GM10248 (cell line): ENCODE results near the gene BAHCC1.
"Not testable (repeated sequence)": the region's sequence is repeated elsewhere in the genome, so short reads cannot be mapped to it uniquely, and the experiment has no call there.

Experiments used
- CTCF ChIA-PET: fragments of 300-600 bp; sonication (Branson Sonifier 250); formaldehyde crosslinking; extraction: SDS; loops from one replicate; lab custom pipeline; 2021; ENCODE audit warnings: antibody characterized with exemption; lab: Yijun Ruan, JAX
- POLR2A ChIA-PET: fragments of 350-650 bp; sonication (Branson Sonifier 250); formaldehyde crosslinking; extraction: SDS; loops from one replicate; lab custom pipeline; 2020; ENCODE audit warnings: antibody characterized with exemption; lab: Yijun Ruan, JAX
- DNase-seq: peaks from one replicate; pipeline ENCODE4 v3.0.0; 2012; ENCODE audit errors: extremely low spot score
- TF ChIP-seq, protein P1 (sequence below): IDR thresholded peaks from 2 replicates; pipeline ENCODE4 v1.5.1; 2012; ENCODE audit warnings: mild to moderate bottlenecking, low read depth; ENCODE audit errors: extremely low read depth, missing control alignments, control extremely low read depth

The BAHCC1 gene

DNA sequence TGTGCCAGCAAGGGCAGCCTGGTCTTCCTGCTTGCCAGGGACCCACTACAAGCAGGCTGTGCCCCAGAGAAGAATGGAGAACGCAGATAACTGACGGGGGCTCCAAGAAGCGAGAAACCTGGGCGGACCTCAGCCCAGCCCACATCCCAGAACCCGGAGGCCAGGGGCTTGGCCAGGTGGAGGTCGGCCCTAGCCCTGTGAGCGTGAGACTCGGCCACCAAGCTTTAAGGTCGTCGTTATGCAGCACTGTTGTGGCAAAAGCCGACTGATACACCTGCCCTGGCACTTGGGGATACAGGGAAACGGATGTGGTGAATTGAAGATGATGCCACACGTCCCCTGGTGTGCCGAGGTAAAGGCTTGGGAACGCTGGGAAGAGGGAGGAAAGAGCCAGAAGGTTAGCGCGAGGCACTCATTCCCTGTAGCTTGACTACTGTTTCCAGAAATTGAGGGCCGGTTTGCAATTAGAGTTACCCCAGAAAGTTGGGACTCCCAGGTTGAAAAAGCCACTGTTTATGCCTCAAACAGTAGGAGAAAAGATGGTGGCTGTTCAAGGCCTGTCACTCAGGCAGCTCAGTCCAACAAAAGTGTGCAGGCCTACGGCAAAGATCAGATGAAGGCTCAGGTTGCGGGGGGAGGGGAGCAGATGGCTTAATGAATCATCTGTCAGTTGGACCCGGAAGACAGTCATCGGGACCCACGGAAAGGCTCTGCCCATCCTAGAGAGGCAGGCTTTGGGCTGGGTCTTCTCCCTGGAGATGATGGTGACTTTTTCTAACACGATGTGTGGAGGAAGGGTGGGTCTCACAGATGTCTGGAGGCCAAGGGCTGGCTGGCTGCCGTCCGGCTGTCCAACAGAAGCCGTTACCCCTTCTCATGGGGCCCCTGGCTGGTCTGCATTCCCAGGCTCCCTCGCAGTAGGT, 45.6 kb upstream of the BAHCC1 start:
- DNase-seq = no peak
- TF ChIP-seq, protein P1, sequence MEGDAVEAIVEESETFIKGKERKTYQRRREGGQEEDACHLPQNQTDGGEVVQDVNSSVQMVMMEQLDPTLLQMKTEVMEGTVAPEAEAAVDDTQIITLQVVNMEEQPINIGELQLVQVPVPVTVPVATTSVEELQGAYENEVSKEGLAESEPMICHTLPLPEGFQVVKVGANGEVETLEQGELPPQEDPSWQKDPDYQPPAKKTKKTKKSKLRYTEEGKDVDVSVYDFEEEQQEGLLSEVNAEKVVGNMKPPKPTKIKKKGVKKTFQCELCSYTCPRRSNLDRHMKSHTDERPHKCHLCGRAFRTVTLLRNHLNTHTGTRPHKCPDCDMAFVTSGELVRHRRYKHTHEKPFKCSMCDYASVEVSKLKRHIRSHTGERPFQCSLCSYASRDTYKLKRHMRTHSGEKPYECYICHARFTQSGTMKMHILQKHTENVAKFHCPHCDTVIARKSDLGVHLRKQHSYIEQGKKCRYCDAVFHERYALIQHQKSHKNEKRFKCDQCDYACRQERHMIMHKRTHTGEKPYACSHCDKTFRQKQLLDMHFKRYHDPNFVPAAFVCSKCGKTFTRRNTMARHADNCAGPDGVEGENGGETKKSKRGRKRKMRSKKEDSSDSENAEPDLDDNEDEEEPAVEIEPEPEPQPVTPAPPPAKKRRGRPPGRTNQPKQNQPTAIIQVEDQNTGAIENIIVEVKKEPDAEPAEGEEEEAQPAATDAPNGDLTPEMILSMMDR = no peak
- CTCF ChIA-PET = no interaction called here
- POLR2A ChIA-PET = no interaction called here

DNA sequence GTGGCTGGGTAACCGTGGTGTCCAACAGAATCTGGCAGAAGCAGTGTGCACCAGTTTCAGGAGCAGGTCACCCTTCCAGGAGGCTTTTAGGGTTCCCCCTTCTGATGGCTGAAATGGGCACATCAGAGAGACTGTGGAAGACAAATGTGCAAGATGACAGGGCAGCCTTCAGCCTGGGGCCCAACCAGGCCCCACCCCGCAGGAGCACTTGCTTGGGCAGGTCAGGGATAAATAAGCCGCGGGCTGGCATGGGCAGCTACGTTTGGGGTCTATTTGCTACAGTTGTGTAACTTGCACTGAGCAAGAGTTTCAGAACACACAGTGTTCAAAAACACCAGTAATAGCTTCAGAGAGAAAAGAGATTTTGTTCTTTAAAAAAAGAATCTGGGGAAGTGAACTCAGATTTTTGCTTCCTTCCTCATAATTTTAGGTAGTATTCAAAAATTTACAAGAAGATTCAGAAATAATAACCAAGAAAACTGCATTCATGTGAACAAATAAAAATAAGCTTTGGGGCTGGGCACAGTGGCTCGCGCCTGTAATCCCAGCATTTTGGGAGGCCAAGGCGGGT, 44.9 kb upstream of the BAHCC1 start:
- POLR2A ChIA-PET = no interaction called here
- CTCF ChIA-PET = no interaction called here
- no peak for DNase-seq
- TF ChIP-seq, protein P1 = no peak

DNA sequence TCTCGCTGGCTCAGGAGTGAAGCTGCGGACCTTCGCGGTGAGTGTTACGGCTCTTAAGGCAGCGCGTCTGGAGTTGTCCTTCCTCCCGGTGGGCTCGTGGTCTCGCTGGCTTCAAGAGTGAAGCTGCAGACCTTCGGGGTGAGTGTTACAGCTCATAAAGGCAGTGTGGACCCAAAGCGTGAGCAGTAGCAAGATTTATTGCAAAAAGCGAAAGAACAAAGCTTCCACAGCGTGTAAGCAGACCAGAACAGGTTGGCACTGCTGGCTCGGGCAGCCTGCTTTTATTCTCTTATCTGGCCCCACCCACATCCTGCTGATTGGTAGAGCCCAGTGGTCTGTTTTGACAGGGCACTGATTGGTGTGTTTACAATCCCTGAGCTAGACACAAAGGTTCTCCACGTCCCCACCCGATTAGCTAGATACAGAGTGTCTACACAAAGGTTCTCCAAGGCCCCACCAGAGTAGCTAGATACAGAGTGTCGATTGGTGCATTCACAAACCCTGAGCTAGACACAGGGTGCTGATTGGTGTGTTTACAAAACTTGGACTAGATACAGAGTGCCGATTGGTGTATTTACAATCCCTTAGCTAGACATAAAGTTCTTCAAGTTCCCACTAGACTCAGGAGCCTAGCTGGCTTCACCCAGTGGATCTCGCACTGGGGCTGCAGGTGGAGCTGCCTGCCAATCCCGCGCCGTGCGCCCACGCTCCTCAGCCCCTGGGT, 43.8 kb upstream of the BAHCC1 start:
- CTCF ChIA-PET, DNase-seq, POLR2A ChIA-PET: not testable (repeated sequence)

DNA sequence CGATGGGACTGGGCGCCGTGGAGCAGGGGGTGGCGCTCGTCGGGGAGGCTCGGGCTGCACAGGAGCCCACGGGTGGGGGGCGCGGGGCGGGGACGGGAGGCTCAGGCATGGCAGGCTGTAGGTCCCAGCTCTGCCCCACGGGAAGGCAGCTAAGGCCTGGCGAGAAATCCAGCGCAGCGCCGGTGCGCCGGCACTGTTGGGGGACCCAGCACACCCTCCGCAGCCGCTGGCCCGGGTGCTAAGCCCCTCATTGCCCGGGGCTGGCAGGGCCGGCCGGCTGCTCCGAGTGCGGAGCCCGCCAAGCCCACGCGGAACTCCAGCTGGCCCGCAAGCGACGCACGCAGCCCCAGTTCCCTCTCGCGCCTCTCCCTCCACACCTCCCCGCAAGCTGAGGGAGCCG, 43.2 kb upstream of the BAHCC1 start:
- POLR2A ChIA-PET, DNase-seq, CTCF ChIA-PET: not testable (repeated sequence)

DNA sequence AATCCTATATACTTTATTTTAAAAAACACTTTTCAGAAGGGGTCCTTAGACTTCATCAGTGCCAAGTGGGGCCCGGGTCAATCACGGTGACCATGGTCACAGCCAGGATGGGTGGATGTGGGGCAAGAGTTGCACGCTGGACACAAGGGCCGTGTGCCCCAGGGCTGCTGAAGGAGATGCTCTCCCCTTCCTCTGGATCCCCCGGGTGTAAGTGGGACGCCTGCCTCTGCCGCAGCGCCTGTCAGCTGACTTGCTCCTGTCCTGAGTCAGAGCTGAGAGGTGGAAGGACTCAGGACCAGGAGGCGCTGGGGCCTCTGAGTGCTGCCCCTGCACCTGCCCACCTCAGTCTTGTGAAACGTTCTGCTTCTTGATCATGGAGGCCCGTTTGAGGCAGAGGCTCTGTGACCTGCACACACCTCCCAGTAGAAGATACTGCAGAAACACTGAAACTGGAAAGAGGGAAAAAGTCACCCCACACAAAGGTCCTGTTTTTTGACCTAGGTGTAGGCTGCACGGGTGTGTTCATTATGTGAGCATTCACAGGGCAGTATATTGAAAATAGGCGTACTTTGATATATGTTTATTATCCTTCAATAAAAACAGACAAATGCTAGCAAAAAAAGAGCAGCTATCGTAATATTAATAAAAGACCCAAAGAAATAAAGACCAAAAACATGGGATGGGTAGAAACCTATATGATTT, 40.9 kb upstream of the BAHCC1 start:
- POLR2A ChIA-PET = interaction anchor here (0.5 kb wide), 1 partner anchor 297 kb away, joined by 3 read pairs; no protein-coding TSS in a partner anchor
- DNase-seq = no peak
- CTCF ChIA-PET = no interaction called here

DNA sequence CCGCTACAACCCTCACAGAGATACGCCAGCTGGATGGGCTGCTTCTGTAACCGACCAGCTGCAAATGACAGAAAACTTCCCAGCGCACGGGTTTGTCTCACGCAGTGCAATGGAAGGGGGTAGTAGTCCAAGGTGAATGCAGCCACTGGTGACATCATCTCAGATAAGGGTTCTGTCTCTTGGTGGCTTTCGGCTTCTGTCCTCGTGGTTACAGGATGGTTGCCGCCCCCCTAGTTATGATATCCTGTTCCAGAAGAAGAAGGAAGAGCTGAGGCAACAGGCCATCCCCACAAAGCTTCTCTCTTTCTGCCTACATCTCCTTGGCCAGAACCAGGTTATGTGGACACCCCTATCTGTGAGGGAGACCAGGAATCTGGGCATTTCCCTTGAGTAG, 40.3 kb upstream of the BAHCC1 start:
- TF ChIP-seq, protein P1 = no peak
- CTCF ChIA-PET = no interaction called here
- POLR2A ChIA-PET = no interaction called here
- DNase-seq = no peak

More for the DNA sequence above, 40.9 kb upstream of the BAHCC1 start:
- TF ChIP-seq, protein P1 = no peak

DNA sequence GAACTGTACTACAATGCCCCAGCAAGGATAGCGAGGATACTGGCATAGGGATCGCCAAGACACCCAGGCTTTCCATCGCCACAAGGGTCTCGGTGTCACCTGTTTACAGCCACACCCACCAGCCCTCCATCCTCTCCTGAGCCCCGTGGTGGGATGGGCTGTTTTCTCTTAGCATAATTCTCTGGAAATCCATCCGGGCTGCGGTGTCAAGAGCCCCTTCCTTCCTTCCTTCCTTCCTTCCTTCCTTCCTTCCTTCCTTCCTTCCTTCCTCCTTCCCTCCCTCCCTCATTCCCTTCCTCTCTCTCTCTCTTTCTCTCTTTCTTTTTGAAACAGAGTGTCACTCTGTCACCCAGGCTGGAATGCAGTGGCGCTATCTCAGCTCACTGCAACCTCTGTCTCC, 36.0 kb upstream of the BAHCC1 start:
- CTCF ChIA-PET = no interaction called here
- TF ChIP-seq, protein P1 = no peak
- no peak for DNase-seq
- POLR2A ChIA-PET = no interaction called here

DNA sequence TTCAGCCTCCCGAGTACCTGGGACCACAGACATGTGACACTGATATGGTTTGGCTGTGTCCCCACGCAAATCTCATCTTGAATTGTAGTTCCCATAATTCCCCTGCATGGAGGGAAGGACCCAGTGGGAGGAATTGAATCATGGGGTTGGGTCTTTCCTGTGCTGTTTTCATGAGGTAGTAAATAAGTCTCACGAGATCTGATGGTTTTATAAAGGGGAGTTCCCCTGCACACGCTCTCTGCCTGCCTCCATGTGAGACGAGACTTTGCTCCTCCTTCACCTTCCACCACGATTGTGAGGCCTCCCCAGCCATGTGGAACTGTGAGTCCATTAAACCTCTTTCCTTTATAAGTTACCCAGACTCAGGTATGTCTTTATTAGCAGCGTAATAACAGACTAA, 33.3 kb upstream of the BAHCC1 start:
- POLR2A ChIA-PET, DNase-seq, CTCF ChIA-PET: not testable (repeated sequence)
